Fibroblast of villous mesenchyme (primary cell): ENCODE measurements around the gene MYBPH. TPM values are rescaled to one million over a fixed set of nuclear protein-coding genes. Genes with fewer than 3 reads are reported as not detected.
A peak's percentile ranks its signal among the peaks of the same experiment; 100 is the strongest.

Experiments
- DNase-seq: peaks from one replicate; pipeline ENCODE4 v3.0.0-alpha.2; 2010; ENCODE audit warnings: low read depth
- H3K4me3 ChIP-seq: 2 replicates; pipeline ENCODE4 v1.5.1; 2011; ENCODE audit warnings: low read depth, mild to moderate bottlenecking, low read length
- total RNA-seq: library from RNA; depleted of rRNA; stranded (reverse); fragments of >200 nt; gene quantifications from 2 replicates; pipeline ENCODE4 v1.2.3, GENCODE V29; 2012
- TF ChIP-seq, protein P1 (sequence below): IDR thresholded peaks from 2 replicates; pipeline ENCODE4 v1.5.1; 2012; ENCODE audit warnings: low read depth, mild to moderate bottlenecking, low read length; ENCODE audit not compliant: insufficient read depth

MYBPH gene
- total RNA-seq, 1 donor = 0.43 TPM

GRCh38 chr1:203133970-203134725 is 41.5 kb downstream of the MYBPH start:
- no peak overlapping the region for H3K4me3 ChIP-seq
- TF ChIP-seq, protein P1, sequence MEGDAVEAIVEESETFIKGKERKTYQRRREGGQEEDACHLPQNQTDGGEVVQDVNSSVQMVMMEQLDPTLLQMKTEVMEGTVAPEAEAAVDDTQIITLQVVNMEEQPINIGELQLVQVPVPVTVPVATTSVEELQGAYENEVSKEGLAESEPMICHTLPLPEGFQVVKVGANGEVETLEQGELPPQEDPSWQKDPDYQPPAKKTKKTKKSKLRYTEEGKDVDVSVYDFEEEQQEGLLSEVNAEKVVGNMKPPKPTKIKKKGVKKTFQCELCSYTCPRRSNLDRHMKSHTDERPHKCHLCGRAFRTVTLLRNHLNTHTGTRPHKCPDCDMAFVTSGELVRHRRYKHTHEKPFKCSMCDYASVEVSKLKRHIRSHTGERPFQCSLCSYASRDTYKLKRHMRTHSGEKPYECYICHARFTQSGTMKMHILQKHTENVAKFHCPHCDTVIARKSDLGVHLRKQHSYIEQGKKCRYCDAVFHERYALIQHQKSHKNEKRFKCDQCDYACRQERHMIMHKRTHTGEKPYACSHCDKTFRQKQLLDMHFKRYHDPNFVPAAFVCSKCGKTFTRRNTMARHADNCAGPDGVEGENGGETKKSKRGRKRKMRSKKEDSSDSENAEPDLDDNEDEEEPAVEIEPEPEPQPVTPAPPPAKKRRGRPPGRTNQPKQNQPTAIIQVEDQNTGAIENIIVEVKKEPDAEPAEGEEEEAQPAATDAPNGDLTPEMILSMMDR = no peak
- DNase-seq = peak; percentile 79

GRCh38 chr1:203131548-203132200 is 44.0 kb downstream of the MYBPH start:
- DNase-seq = no peak
- TF ChIP-seq, protein P1 = no peak
- no peak overlapping the region for H3K4me3 ChIP-seq

DNA sequence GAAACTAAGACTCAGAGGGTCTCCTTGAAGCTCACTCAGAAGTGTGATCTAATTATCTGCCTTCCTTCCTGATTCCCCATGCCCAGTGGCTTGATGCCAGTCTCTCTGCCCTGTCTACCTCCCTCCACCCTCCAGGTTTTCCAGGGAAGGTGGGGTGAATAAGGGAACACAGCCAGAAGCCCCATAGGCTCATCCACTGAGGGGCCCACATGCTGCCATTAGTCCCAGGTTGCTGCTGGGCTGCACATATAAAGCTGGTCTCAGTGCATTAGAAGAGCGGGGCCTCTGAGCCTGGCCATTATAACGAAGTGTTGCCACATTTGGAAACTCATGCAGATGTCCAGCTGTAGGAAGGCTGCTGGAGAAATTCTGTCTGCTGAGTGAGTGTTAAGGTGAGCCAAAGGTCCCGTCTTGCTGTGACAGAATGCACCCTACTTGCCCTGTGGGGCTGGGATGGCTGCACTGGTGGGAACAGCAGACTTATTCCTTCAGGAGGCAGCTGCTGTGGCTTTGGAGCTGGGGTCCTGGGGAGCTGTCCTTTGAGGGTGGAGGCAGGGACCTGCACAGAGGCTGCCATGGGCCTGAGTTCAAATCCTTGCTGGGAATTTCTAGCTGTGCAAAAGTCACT is 45.2 kb downstream of the MYBPH start:
- no peak overlapping the region for H3K4me3 ChIP-seq
- no peak for DNase-seq
- TF ChIP-seq, protein P1 = no peak

GRCh38 chr1:203129501-203130231 is 46.0 kb downstream of the MYBPH start:
- TF ChIP-seq, protein P1 = no peak
- DNase-seq = no peak
- H3K4me3 ChIP-seq = no peak overlapping the region

GRCh38 chr1:203128716-203129500 is 46.7 kb downstream of the MYBPH start:
- H3K4me3 ChIP-seq = peak overlapping the region; percentile 63
- DNase-seq = no peak
- TF ChIP-seq, protein P1 = no peak

DNA sequence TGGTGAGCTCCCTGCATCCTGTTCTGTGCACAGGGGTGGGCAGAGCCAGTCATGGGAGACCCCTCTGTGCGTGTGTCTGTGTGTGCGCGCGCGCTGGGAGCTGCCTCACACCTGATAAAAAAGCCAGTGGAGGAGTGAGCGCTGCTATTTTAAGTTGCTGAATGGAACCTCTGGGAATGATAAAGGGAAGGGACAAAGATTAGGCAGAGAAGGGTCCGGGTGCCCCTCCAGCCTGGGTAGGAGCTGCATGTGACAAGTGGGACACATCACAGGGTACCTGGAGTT is 47.3 kb downstream of the MYBPH start:
- TF ChIP-seq, protein P1 = peak; percentile 8
- H3K4me3 ChIP-seq = peak overlapping the region; percentile 63
- no peak for DNase-seq
